Tibial artery (tissue), 4 donors: ENCODE measurements around the gene SLC24A4.

ENCODE experiments used
- DNase-seq, 2 donors: peaks; one replicate each; pipeline ENCODE4 v3.0.0-alpha.2; 2019
- H3K27ac ChIP-seq, 2 donors: fragments of 200-600 bp; sonication (generic) in 1 of 2; 1 replicate in 1 of 2; 2 replicates in 1 of 2; pipeline ENCODE4 v1.5.1; 2018 to 2019; ENCODE audit warnings: mild to moderate bottlenecking in 1 of 2
- H3K27me3 ChIP-seq, 2 donors: fragments of 200-600 bp; sonication (generic) in 1 of 2; one replicate each; pipeline versions ENCODE4 v1.5.1 to v1.6.0; 2016 to 2019
- H3K36me3 ChIP-seq, 3 donors: fragments of 200-600 bp; sonication (generic) in 2 of 3; one replicate each; pipeline ENCODE4 v1.5.1; 2016 to 2019; ENCODE audit warnings: mild to moderate bottlenecking in 2 of 3
- H3K4me1 ChIP-seq, 4 donors: fragments of 200-600 bp; sonication (generic) in 2 of 4; 1 replicate in 3 of 4; 2 replicates in 1 of 4; pipeline ENCODE4 v1.5.1; 2016 to 2019
- H3K4me3 ChIP-seq, 2 donors: fragments of 200-600 bp; sonication (generic) in 1 of 2; 1 replicate in 1 of 2; 2 replicates in 1 of 2; pipeline ENCODE4 v1.5.1; 2018 to 2019; ENCODE audit warnings: mild to moderate bottlenecking in 2 of 2
- H3K9me3 ChIP-seq, 3 donors: fragments of 200-600 bp; sonication (generic) in 1 of 3; one replicate each; pipeline ENCODE4 v1.5.1; 2016 to 2019
- CTCF ChIP-seq, 2 experiments: fragments of 200-600 bp in 1 of 2; fragments of 450-650 bp in 1 of 2; IDR thresholded peaks; one replicate each; pipeline ENCODE4 v1.5.1; 2017 to 2019; ENCODE audit warnings: antibody characterized with exemption in 2 of 2, mild to moderate bottlenecking in 1 of 2, moderate library complexity in 1 of 2
- intact Hi-C: fragments of 100-400 bp; cut with DNase I; formaldehyde crosslinking; loops from one replicate; pipeline ENCODE4 v1.15.0; 2023; ENCODE audit warnings: low total_unique reads

The SLC24A4 gene

GRCh38 chr14:92386637-92387036 lies 63.7 kb downstream of the SLC24A4 start:
- Histone ChIP-seq H3K27ac (no peak overlapping the region), H3K4me3 (no peak overlapping the region), H3K27me3 (no peaks in the 10 kb centered on the region), H3K9me3 (peaks cover 0 to 8% (median 0%) of the 10 kb centered on the region in 3 donors), H3K36me3 (no peaks in the 10 kb centered on the region), H3K4me1 (no peaks in the 10 kb centered on the region)
- no peak for TF ChIP-seq CTCF (IDR thresholded peaks at IDR 0.05)
- DNase-seq, result no peak
- intact Hi-C loops, result no loop called here

- TF ChIP-seq CTCF (IDR thresholded peaks at IDR 0.05), result no peak
- H3K4me1 ChIP-seq, result no peaks in the 10 kb centered on the region
- intact Hi-C loops, result no loop called here
- H3K27me3 ChIP-seq, result no peaks in the 10 kb centered on the region
- no peak overlapping the region for H3K27ac ChIP-seq
- DNase-seq, result no peak
- peaks cover 0 to 8% (median 0%) of the 10 kb centered on the region in 3 donors for H3K9me3 ChIP-seq
- H3K36me3 ChIP-seq, result no peaks in the 10 kb centered on the region
- no peak overlapping the region for H3K4me3 ChIP-seq
These were observed 64.6 kb downstream of the SLC24A4 start for GRCh38 chr14:92387578-92387977.

GRCh38 chr14:92389598-92390158 lies 66.7 kb downstream of the SLC24A4 start:
- intact Hi-C loops, result no loop called here
- TF ChIP-seq CTCF (IDR thresholded peaks at IDR 0.05), result no peak
- Histone ChIP-seq H3K9me3 (peaks cover 0 to 8% (median 0%) of the 10 kb centered on the region in 3 donors), H3K4me1 (no peaks in the 10 kb centered on the region), H3K4me3 (no peak overlapping the region), H3K36me3 (no peaks in the 10 kb centered on the region), H3K27me3 (no peaks in the 10 kb centered on the region), H3K27ac (no peak overlapping the region)
- no peak for DNase-seq

DNA sequence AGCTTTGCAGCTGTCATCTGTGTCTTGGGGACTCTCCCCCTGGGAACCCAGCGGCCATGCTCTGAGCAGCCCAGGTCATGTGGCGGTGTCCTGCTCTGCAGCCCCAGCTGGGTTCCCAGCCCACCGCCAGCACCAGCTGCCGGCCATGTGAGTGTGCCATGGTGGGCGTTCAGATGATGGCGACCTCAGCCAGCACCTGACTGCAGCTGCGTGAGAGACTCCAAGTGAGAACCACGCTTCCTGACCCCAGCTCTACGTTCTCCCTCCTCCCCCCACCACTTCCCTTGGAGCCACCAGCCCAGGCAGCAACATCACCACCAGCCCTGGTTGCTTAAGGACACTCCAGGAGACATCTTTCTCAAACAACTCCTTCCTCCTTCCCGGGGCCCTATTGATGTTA lies 68.8 kb downstream of the SLC24A4 start:
- Histone ChIP-seq H3K27ac (no peak overlapping the region), H3K9me3 (peaks cover 0 to 8% (median 0%) of the 10 kb centered on the region in 3 donors), H3K27me3 (no peaks in the 10 kb centered on the region), H3K36me3 (no peaks in the 10 kb centered on the region), H3K4me3 (no peak overlapping the region), H3K4me1 (no peaks in the 10 kb centered on the region)
- intact Hi-C loops, result no loop called here
- TF ChIP-seq CTCF (IDR thresholded peaks at IDR 0.05), result no peak
- DNase-seq, result no peak

DNA sequence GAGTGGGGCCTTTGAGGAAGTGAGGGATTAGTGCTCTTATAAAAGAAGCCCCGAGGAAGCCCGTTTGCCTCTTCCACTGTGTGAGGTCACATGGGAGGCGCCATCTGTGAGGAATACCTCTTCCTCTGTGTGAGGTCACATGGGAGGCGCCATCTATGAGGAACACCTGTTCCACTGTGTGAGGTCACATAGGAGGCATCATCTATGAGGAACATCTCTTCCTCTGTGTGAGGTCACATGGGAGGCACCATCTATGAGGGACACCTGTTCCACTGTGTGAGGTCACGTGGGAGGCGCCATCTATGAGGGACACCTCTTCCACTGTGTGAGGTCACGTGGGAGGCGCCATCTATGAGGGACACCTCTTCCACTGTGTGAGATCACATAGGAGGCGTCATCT lies 69.7 kb downstream of the SLC24A4 start:
- no peaks in the 10 kb centered on the region for H3K36me3 ChIP-seq
- H3K4me1 ChIP-seq, result peaks cover 0 to 5% (median 0%) of the 10 kb centered on the region in 4 donors
- H3K4me3 ChIP-seq, result no peak overlapping the region
- intact Hi-C loops, result no loop called here
- DNase-seq, result no peak
- no peaks in the 10 kb centered on the region for H3K27me3 ChIP-seq
- H3K27ac ChIP-seq, result no peak overlapping the region
- no peak for TF ChIP-seq CTCF (IDR thresholded peaks at IDR 0.05)
- peaks cover 0 to 8% (median 0%) of the 10 kb centered on the region in 3 donors for H3K9me3 ChIP-seq
